IPS-20b (cell line): ENCODE measurements around the gene TUSC2.

Experiments used
- H3K27ac ChIP-seq: one replicate; pipeline ENCODE4 v1.5.1; 2013; ENCODE audit warnings: low read length
- H3K27me3 ChIP-seq: 2 replicates; pipeline ENCODE4 v1.6.1; 2013; ENCODE audit warnings: mild to moderate bottlenecking, low read length, inconsistent platforms; ENCODE audit not compliant: insufficient read depth
- H3K36me3 ChIP-seq: 2 replicates; pipeline ENCODE4 v1.6.1; 2013; ENCODE audit warnings: low read depth, mild to moderate bottlenecking, inconsistent platforms, low read length, moderate library complexity; ENCODE audit not compliant: insufficient read depth
- H3K4me1 ChIP-seq: 2 replicates; pipeline ENCODE4 v1.6.1; 2013; ENCODE audit warnings: mild to moderate bottlenecking, control low read depth, inconsistent platforms, low read length, moderate library complexity; ENCODE audit not compliant: insufficient read depth
- H3K4me3 ChIP-seq: 2 replicates; pipeline ENCODE4 v1.5.1; 2013; ENCODE audit warnings: mild to moderate bottlenecking, low read length, inconsistent platforms
- H3K9ac ChIP-seq: 2 replicates; pipeline ENCODE4 v1.6.1; 2013; ENCODE audit warnings: low read depth, mild to moderate bottlenecking, inconsistent platforms, low read length, moderate library complexity
- H3K9me3 ChIP-seq: 2 replicates; pipeline ENCODE4 v1.6.1; 2013; ENCODE audit warnings: mild to moderate bottlenecking, low read depth, low read length, inconsistent platforms; ENCODE audit not compliant: insufficient read depth

TUSC2 gene

DNA sequence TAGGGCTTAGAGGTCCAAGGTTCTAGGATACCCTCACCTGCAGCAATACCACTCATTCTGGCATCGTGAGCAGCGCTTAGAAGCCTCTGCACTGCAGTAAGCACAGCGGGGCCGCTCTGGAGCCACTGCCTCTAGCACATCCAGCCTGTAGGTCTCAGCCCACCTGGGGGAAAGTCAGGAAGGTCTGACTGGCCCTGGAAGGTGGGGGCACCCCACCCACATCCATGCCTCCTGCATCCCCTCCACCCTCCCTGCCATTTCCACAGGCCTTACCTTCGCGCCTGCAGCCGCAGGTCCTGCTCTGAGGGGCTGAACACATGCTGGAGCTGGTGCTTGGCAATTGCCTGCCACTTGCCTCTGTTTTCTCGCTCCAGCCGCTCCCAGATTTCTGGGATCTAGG is 13.5 kb upstream of the TUSC2 start:
- Histone ChIP-seq H3K4me3 (peak overlapping the region; percentile 61; the same call in 1 of the 2 replicates), H3K4me1 (no peaks in the 10 kb centered on the region), H3K27me3 (peaks cover 87% of the 10 kb centered on the region), H3K27ac (no peak overlapping the region), H3K9me3 (no peaks in the 10 kb centered on the region), H3K36me3 (no peaks in the 10 kb centered on the region), H3K9ac (no peak overlapping the region)

DNA sequence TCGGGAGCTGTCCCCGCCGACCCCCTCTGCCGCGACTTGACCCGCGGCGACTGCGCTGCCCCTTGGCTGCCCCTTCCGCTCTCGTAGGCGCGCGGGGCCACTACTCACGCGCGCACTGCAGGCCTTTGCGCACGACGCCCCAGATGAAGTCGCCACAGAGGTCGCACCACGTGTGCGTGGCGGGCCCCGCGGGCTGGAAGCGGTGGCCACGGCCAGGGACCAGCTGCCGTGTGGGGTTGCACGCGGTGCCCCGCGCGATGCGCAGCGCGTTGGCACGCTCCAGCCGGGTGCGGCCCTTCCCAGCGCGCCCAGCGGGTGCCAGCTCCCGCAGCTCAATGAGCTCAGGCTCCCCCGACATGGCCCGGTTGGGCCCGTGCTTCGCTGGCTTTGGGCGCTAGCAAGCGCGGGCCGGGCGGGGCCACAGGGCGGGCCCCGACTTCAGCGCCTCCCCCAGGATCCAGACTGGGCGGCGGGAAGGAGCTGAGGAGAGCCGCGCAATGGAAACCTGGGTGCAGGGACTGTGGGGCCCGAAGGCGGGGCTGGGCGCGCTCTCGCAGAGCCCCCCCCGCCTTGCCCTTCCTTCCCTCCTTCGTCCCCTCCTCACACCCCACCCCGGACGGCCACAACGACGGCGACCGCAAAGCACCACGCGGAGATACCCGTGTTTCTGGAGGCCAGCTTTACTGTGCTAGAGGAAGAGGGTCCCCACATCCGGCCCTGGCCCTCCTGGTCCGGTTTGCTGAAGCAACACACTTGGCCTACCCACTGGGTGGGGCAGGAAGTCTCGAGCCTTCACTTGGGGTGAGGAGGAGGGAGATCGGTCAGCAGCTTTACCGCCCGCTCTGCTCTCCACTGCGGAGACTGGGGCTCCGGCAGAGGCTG is 12.7 kb upstream of the TUSC2 start, which contains the start of gene RASSF1:
RASSF1 (minus strand) TSS at position 389 of the 882 bp plus-strand sequence; CDS start at position 358, 31 bp downstream.
- H3K9me3 ChIP-seq: no peaks in the 10 kb centered on the region
- peak within 1 kb of the TSS; percentile 45; the same call in 1 of the 2 replicates for H3K9ac ChIP-seq
- H3K27ac ChIP-seq: no peak within 1 kb of the TSS
- H3K27me3 ChIP-seq: peaks cover 80% of the 10 kb centered on the region
- no peaks in the 10 kb centered on the region for H3K4me1 ChIP-seq
- peak within 1 kb of the TSS; percentile 61 for H3K4me3 ChIP-seq
- H3K36me3 ChIP-seq: no peaks in the 10 kb centered on the region

DNA sequence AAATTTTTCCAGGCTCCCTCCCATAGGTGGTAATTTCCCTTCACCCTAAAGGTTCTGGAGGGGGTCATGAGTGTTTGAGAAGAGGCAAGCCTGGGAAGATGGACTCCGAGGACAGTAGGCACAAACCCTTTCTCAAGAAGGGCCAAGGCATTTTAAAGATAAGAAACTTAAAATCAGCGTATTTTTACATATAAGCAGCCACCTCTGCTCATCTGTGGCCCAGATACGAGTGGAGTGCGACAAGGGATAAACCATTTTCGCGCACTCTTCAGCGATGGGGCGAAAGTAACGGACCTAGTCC is 12.1 kb upstream of the TUSC2 start:
- Histone ChIP-seq H3K36me3 (no peaks in the 10 kb centered on the region), H3K9me3 (no peaks in the 10 kb centered on the region), H3K27ac (no peak overlapping the region), H3K4me1 (no peaks in the 10 kb centered on the region; the same call in 1 of the 2 replicates), H3K27me3 (peaks cover 74% of the 10 kb centered on the region), H3K9ac (no peak overlapping the region), H3K4me3 (peak overlapping the region; percentile 61)

DNA sequence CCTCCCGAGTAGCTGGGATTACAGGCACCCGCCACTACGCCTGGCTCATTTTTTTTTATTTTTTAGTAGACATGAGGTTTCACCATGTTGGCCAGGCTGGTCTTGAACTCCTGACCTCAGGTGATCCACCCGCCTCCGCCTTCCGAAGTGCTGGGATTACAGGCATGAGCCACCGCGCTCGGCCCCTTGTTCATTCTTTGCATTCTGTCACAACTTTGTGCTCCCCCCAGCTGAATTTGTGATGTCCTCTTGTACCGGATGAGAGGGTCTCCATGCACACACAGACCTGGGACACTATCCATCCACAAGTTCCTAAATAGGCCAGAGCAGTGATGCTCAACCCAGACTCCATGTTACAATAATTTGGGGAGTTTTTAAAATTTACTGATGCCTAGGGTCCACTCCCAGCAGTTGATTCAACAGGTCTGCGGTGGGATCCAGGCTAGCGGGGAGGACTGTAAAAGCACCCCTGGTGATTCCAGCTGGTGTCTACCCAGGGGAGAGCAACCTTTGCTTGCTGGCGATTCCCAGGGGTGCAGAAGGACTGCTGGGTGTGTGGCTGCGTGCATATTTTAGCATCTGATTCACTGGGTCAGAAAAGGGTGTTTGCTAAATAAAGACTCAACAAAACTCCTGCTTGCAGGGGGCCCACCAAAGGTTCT is 11.6 kb upstream of the TUSC2 start:
- Histone ChIP-seq H3K36me3 (peaks cover 2% of the 10 kb centered on the region; the same call in 1 of the 2 replicates), H3K4me3 (peak overlapping the region; percentile 61), H3K9me3 (no peaks in the 10 kb centered on the region), H3K9ac (no peak overlapping the region), H3K27me3 (peaks cover 69% of the 10 kb centered on the region), H3K27ac (no peak overlapping the region), H3K4me1 (no peaks in the 10 kb centered on the region; the same call in 1 of the 2 replicates)

DNA sequence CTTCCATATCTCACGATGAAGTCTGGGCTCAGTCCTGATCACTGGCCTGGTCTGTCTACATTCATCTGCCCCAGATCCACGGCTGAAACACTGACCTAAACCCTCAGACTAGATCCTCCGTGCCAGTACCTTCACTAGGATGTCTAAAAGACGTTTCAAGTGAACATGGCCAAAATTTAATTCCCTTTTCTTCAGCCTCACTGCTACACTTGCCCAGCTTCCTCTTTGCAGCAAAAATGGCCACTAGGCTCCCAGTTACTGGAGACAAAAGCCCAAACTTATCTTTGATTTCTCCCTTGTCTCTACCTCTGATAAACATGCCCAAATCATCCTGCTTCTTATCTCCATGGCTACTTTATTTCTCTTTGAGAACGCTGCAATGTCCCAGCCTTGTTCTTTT is 10.9 kb upstream of the TUSC2 start:
- Histone ChIP-seq H3K4me1 (no peaks in the 10 kb centered on the region; the same call in 1 of the 2 replicates), H3K9me3 (no peaks in the 10 kb centered on the region), H3K36me3 (peaks cover 7% of the 10 kb centered on the region; the same call in 1 of the 2 replicates), H3K4me3 (no peak overlapping the region), H3K27me3 (peaks cover 63% of the 10 kb centered on the region), H3K9ac (no peak overlapping the region), H3K27ac (no peak overlapping the region)

DNA sequence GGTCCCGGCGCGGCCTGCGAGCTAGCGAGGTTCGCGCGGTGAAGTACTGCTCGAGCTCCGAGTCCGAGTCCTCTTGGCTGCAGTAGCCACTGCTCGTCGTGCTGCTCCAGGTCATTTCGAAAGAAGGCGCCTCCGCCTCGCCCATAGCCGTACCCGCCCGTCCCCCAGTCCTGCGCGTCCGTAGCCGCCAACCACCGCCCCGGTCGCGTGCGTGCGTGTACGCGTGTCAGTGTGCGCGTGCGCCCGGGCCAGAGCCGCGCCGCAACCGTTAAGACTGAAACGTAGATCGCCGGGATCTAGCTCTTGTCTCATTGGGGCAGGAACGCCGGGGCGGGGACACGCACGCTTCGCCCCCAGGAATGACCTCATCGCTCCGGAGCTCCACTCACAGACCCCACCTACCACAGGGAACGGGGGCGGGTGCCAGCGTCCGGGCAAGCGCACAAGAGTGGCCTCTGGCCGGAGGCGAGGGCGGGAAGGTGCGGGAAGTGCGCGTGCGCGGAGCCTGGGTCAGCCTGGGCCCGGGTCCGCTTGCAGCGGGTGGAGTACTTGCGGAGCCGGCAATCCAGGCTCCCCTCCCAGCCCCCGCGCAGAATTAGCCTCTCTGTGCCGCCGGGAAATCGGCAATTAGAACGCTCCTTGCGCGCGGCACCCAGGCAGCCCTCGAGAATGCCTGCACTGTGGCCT is 9.3 kb upstream of the TUSC2 start:
- Histone ChIP-seq H3K36me3 (peaks cover 16% of the 10 kb centered on the region), H3K27me3 (peaks cover 46% of the 10 kb centered on the region), H3K4me1 (no peaks in the 10 kb centered on the region; the same call in 1 of the 2 replicates), H3K9me3 (no peaks in the 10 kb centered on the region), H3K4me3 (peak overlapping the region; percentile 90), H3K27ac (peak overlapping the region; percentile 7), H3K9ac (peak overlapping the region; percentile 90; the same call in 1 of the 2 replicates)

DNA sequence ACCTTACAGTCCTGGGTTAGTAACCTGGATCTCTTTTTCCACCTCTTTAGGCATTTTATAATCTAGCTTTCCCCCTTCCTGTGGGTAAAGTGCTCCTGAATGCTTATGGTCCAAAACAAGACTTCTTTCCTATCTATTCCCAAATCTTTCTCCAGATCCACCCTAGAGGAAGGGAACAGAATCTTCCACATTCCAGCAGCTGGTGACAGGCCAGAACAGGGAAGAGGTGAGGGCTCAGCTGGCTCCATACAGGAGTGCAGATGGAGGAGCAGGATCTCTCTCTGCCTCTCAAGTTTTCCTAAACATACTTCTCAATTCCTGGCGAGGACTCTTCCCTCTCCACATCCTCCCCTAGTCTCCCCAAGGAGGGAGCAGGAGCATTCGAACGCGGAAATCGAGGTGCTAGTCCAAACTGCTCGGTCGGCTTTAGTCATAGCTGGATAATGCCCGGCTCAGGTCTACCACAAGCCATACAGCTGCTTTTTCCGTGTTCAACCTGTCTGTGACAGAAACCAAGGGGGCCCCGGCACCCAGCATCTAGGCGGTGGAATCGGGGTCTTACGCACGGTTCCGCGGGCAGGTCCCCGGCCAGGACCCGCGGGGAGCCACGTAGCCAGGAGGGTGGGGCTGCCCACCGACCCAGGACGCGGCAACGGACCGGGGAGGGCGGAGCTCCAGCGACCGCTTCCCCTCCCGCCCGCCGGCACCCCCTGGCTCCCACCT is 8.6 kb upstream of the TUSC2 start:
- Histone ChIP-seq H3K9me3 (no peaks in the 10 kb centered on the region), H3K4me1 (no peaks in the 10 kb centered on the region; the same call in 1 of the 2 replicates), H3K4me3 (peak overlapping the region; percentile 90), H3K9ac (peak overlapping the region; percentile 90), H3K27me3 (peaks cover 39% of the 10 kb centered on the region), H3K36me3 (peaks cover 23% of the 10 kb centered on the region), H3K27ac (peak overlapping the region; percentile 7)

DNA sequence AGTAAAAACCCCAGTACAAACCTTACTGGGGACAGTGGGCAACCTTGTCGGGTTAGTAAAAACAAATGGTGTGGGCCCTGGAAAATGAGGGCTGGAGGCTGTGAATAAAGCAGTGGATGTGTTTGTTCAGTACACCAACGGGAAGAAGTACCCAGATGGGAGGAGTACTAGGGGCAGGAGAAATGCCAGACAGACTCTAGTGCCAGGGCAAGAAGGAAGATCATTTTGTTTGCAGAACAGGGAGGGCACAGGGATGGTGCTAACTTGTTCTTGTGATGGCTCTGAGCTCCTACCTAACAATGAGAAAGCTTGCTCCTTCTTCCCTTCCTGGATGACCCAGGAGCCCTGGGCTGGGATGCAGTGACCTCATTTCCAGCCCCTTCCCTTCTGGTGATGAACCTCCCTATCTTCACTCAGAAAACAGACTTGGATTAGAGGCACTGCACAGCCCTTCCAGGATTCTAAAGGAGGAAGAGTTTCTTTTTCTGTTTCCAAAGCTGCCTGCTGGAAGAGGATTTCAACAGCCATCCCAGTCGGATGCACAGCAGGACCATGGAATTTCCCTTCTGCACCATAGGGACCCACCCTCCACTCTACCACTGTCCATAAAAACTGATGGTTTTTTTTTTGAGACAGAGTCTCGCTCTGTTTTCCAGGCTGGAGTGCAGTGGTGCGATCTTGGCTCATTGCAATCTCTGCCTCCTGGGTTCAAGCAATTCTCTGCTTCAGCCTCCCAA is 6.5 kb upstream of the TUSC2 start:
- Histone ChIP-seq H3K4me3 (no peak overlapping the region), H3K9ac (no peak overlapping the region), H3K4me1 (no peaks in the 10 kb centered on the region; the same call in 1 of the 2 replicates), H3K9me3 (no peaks in the 10 kb centered on the region), H3K27ac (no peak overlapping the region), H3K27me3 (peaks cover 18% of the 10 kb centered on the region), H3K36me3 (peaks cover 44% of the 10 kb centered on the region)

DNA sequence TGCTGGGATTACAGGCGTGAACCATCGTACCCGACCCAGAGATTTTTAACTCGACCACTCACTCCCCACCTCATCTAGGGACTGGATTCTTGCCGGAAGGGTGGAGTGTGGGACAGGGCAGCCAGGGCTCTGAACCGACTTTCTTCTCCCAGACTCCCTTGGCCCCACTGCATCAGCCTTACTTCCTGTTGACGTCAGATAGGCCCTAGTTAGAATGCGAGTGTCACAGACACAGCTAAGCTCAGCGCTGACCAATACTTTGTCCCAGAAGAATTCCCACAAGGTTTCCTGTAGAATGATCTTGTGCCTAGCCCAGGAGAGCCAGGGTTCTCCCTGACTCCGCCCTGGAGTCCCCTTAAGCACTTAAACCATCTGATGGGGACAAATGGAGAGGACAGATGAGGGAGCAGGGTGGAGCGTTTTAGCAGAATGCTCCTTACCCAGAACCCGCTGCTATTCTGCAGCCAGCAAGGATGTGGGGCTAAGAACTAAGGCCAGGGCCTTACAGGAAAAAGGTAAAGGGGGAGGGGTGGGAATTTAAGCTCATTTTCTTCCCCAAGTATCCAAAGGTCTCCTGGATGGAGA is 5.8 kb upstream of the TUSC2 start:
- Histone ChIP-seq H3K27me3 (peaks cover 12% of the 10 kb centered on the region), H3K27ac (no peak overlapping the region), H3K9me3 (no peaks in the 10 kb centered on the region), H3K36me3 (peaks cover 48% of the 10 kb centered on the region), H3K9ac (no peak overlapping the region), H3K4me1 (no peaks in the 10 kb centered on the region; the same call in 1 of the 2 replicates), H3K4me3 (no peak overlapping the region)

DNA sequence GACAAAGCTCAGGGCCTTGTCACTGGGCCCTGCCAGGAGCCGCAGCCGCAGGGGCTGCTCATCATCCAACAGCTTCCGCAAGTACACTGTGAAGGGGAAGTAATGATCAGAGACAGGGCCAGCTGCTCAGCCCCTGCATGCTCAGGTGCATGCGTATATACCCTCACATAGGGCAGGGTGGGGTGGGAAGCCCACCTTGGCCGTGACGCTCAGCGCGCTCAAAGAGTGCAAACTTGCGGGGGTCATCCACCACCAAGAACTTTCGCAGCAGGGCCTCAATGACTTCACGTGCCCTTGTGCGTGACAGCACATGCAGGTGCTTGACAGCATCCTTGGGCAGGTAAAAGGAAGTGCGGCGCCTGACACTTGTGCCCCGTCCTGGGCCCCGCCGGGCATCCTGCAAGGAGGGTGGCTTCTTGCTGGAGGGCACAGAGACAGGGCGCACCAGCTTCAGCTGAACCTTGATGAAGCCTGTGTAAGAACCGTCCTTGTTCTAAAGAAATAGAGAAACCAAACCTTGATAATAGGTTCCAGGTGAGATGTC is 3.4 kb upstream of the TUSC2 start:
- no peaks in the 10 kb centered on the region for H3K27me3 ChIP-seq
- no peak overlapping the region for H3K9ac ChIP-seq
- H3K4me1 ChIP-seq: no peaks in the 10 kb centered on the region; the same call in 1 of the 2 replicates
- no peak overlapping the region for H3K27ac ChIP-seq
- H3K4me3 ChIP-seq: no peak overlapping the region
- peaks cover 48% of the 10 kb centered on the region for H3K36me3 ChIP-seq
- no peaks in the 10 kb centered on the region for H3K9me3 ChIP-seq
